A204.1 (cell line): ENCODE measurements around the gene YAP1.

Experiments
- FAIRE-seq: peaks from 2 replicates; lab custom pipeline; 2012; peaks lifted over from hg19 to GRCh38; lab: Jason Lieb, UNC

The YAP1 gene

DNA sequence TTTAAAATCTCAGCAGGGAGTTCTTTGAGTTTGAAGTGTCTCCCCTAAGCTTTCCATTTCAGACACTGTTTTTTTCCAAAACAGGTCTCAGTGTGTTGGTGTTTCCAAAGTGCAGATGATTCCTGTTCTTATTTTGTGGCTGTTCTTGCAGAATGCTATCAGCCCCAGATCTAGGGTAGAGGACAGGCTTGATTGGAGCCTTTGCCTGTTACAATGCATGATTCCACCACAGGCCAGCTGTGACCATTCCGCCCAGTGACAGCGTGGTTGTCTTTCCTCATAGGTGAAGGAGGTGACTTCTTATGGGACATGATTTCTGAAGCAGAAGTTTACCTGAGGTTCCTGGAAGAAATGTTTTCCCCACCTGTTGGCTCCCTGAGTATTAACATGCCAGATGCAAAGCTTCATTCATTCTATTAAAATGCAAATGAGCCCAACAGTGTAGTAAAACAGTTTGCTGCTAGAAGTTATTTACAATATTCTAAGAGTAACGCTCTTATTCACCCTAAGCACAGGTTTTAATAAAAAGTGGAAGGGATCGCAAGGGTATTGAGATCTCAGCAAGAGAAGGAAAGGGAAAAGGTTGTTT, 170.1 kb downstream of the YAP1 start:
- FAIRE-seq, result no peak
